Mononuclear cell (primary cell): ENCODE results near the gene SMIM38. TPM values are rescaled to one million over a fixed set of nuclear protein-coding genes. Genes with fewer than 3 reads are reported as not detected.

Source experiments
- H3K27me3 ChIP-seq: 2 replicates; pipeline ENCODE4 v1.6.0; 2011; ENCODE audit warnings: low read length, control low read depth; ENCODE audit not compliant: insufficient read depth
- H3K4me1 ChIP-seq: 2 replicates; pipeline ENCODE4 v1.5.1; 2011; ENCODE audit warnings: mild to moderate bottlenecking, low read length, control low read depth; ENCODE audit not compliant: insufficient read depth
- H3K4me3 ChIP-seq: 2 replicates; pipeline ENCODE4 v1.5.1; 2011; ENCODE audit warnings: mild to moderate bottlenecking, low read length, moderate library complexity
- H3K9me3 ChIP-seq: 2 replicates; pipeline ENCODE4 v1.5.1; 2011; ENCODE audit warnings: low read depth, mild to moderate bottlenecking, control low read depth, low read length
- total RNA-seq: library from RNA; depleted of rRNA; stranded (reverse); fragments of >200 nt; gene quantifications from one replicate; pipeline ENCODE4 v1.2.3, GENCODE V29; 2012

Gene SMIM38
- total RNA-seq, 1 donor = 0.31 TPM

- Histone ChIP-seq H3K4me3 (no peak overlapping the region), H3K9me3 (no peaks in the 10 kb centered on the region), H3K27me3 (no peaks in the 10 kb centered on the region)
Measured at GRCh38 chr11:69116671-69117070, 39.1 kb upstream of the SMIM38 start.

GRCh38 chr11:69119190-69119589, 36.5 kb upstream of the SMIM38 start:
- H3K4me1 ChIP-seq = peaks cover 18% of the 10 kb centered on the region
- H3K27me3 ChIP-seq = no peaks in the 10 kb centered on the region
- no peak overlapping the region for H3K4me3 ChIP-seq
- no peaks in the 10 kb centered on the region for H3K9me3 ChIP-seq

More at GRCh38 chr11:69116671-69117070, 39.1 kb upstream of the SMIM38 start:
- H3K4me1 ChIP-seq = no peaks in the 10 kb centered on the region

- H3K27me3 ChIP-seq = no peaks in the 10 kb centered on the region
- H3K4me1 ChIP-seq = peaks cover 19% of the 10 kb centered on the region
- H3K9me3 ChIP-seq = no peaks in the 10 kb centered on the region
Measured at GRCh38 chr11:69120096-69120875, 35.4 kb upstream of the SMIM38 start.

GRCh38 chr11:69121021-69121420, 34.7 kb upstream of the SMIM38 start:
- no peaks in the 10 kb centered on the region for H3K9me3 ChIP-seq
- H3K4me3 ChIP-seq = no peak overlapping the region

More at GRCh38 chr11:69120096-69120875, 35.4 kb upstream of the SMIM38 start:
- no peak overlapping the region for H3K4me3 ChIP-seq

GRCh38 chr11:69121621-69122325, 34.0 kb upstream of the SMIM38 start:
- Histone ChIP-seq H3K27me3 (no peaks in the 10 kb centered on the region), H3K4me1 (peaks cover 19% of the 10 kb centered on the region), H3K4me3 (no peak overlapping the region), H3K9me3 (no peaks in the 10 kb centered on the region)

More at GRCh38 chr11:69121021-69121420, 34.7 kb upstream of the SMIM38 start:
- H3K4me1 ChIP-seq = peaks cover 19% of the 10 kb centered on the region
- H3K27me3 ChIP-seq = no peaks in the 10 kb centered on the region

GRCh38 chr11:69122326-69122629, 33.5 kb upstream of the SMIM38 start:
- no peak overlapping the region for H3K4me3 ChIP-seq
- H3K9me3 ChIP-seq = no peaks in the 10 kb centered on the region
- H3K4me1 ChIP-seq = peaks cover 19% of the 10 kb centered on the region
- no peaks in the 10 kb centered on the region for H3K27me3 ChIP-seq

- no peak overlapping the region for H3K4me3 ChIP-seq
Measured at GRCh38 chr11:69122630-69123431, 32.9 kb upstream of the SMIM38 start.

GRCh38 chr11:69123593-69124545, 31.9 kb upstream of the SMIM38 start:
- peaks cover 19% of the 10 kb centered on the region for H3K4me1 ChIP-seq
- H3K4me3 ChIP-seq = no peak overlapping the region
- no peaks in the 10 kb centered on the region for H3K9me3 ChIP-seq
- H3K27me3 ChIP-seq = no peaks in the 10 kb centered on the region

More at GRCh38 chr11:69122630-69123431, 32.9 kb upstream of the SMIM38 start:
- Histone ChIP-seq H3K27me3 (no peaks in the 10 kb centered on the region), H3K9me3 (no peaks in the 10 kb centered on the region), H3K4me1 (peaks cover 19% of the 10 kb centered on the region)

- no peaks in the 10 kb centered on the region for H3K27me3 ChIP-seq
- H3K4me3 ChIP-seq = no peak overlapping the region
- no peaks in the 10 kb centered on the region for H3K9me3 ChIP-seq
- H3K4me1 ChIP-seq = peaks cover 19% of the 10 kb centered on the region
Measured at GRCh38 chr11:69125861-69126260, 29.9 kb upstream of the SMIM38 start.

GRCh38 chr11:69126286-69126685, 29.4 kb upstream of the SMIM38 start:
- Histone ChIP-seq H3K4me1 (peaks cover 19% of the 10 kb centered on the region), H3K4me3 (no peak overlapping the region), H3K9me3 (no peaks in the 10 kb centered on the region), H3K27me3 (no peaks in the 10 kb centered on the region)

- Histone ChIP-seq H3K27me3 (no peaks in the 10 kb centered on the region), H3K9me3 (no peaks in the 10 kb centered on the region), H3K4me1 (peaks cover 19% of the 10 kb centered on the region), H3K4me3 (no peak overlapping the region)
Measured at GRCh38 chr11:69127081-69127850, 28.5 kb upstream of the SMIM38 start.

- no peak overlapping the region for H3K4me3 ChIP-seq
- H3K4me1 ChIP-seq = peaks cover 12% of the 10 kb centered on the region
- no peaks in the 10 kb centered on the region for H3K9me3 ChIP-seq
- H3K27me3 ChIP-seq = no peaks in the 10 kb centered on the region
Measured at GRCh38 chr11:69127884-69128283, 27.9 kb upstream of the SMIM38 start.

GRCh38 chr11:69129053-69129452, 26.7 kb upstream of the SMIM38 start:
- Histone ChIP-seq H3K27me3 (no peaks in the 10 kb centered on the region), H3K4me1 (peaks cover 2% of the 10 kb centered on the region), H3K9me3 (no peaks in the 10 kb centered on the region), H3K4me3 (no peak overlapping the region)

GRCh38 chr11:69129647-69130046, 26.1 kb upstream of the SMIM38 start:
- H3K4me1 ChIP-seq = no peaks in the 10 kb centered on the region
- H3K27me3 ChIP-seq = no peaks in the 10 kb centered on the region
- no peak overlapping the region for H3K4me3 ChIP-seq
- no peaks in the 10 kb centered on the region for H3K9me3 ChIP-seq
